Endothelial cell of hepatic sinusoid (primary cell): Measurements from ENCODE around the gene ZNF831.

Experiments used
- in situ Hi-C: cut with HindIII; loops from 2 replicates; pipeline ENCODE4 v1.10.0; 2017; ENCODE audit warnings: low sequenced_read_pairs

The ZNF831 gene

GRCh38 chr20:59207235-59207634 lies 43.6 kb downstream of the ZNF831 start:
- in situ Hi-C loops, result no loop called here

DNA sequence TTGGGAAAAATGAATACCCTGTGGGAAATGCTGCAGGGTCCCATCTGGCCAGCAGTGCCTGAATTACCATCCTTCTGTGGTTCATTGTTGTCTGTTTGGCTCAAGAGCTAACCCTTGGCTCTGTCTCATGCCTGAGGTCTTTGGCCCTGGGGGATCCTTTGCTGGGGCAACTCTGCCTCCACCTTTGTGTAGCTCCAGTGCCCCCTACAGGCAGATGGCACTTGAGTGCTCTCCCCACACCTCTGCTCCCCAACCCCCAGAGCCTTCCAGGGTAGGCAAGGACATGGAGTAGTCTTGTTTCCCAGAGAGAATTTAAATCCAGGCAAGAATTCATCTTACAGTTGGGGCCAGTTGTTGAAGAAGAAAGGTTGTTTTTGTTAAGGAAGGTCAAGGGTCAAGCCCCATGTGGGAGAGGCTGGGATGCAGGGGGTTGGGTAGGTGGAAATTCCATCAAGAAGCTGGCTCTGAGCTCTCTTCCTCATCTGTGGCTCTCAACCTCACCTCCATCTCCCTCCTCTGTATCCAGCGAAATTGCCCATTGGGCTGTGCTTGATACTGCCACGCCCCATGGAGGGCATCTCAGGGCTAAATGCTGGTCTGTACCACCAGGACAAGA lies 44.2 kb downstream of the ZNF831 start:
- in situ Hi-C loops, result no loop called here

DNA sequence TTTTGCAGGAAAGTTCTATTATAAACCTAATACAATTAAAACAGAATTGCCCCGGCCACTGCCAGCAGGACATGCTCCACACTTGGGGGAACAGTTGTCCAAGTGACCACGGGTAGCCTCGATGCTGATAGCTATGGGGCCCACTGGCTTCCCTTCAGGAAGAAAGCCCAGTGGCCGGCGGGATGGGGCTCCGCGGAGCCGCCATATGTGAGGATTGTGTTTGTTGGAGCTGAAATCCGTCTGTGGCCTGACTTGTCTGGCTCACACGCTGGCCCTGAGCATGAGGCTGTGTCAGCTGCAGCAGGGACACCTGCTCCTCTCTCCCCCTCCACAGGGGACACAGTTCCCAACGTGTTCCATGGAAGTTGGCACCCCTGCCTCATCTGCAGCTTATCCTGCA lies 46.6 kb downstream of the ZNF831 start:
- in situ Hi-C loops, result loop anchor here (5.0 to 10.0 kb wide), 2 partner anchors 37 to 345 kb away; no protein-coding TSS in a partner anchor

DNA sequence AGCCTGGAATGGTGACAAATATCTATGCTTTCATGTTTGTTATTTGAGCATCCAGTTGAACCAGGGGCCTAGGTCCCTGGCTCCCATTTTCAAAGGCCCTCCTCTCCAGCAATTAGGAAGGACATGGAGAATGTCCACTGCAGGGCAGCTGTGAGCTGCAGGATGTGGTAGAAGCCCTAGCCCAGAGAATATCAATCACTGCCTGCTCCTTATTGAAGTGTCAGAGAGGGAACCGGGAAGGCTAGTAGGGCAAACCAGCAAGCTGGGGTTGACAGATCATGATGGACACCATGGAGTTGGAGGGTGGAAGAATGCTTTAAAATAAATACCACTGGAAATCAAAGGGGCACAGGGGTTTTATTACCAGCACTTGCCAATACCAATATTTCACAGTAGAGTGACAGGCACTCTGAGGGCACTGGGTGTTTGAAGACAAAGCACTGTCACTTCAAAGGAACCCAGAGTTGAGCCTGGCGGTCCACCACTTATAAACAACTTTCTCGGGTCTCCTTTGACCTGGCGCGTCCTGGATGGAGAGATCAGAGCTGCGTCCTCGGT lies 47.7 kb downstream of the ZNF831 start:
- in situ Hi-C loops, result loop anchor here (5.0 to 10.0 kb wide), 2 partner anchors 36 to 346 kb away; no protein-coding TSS in a partner anchor

- in situ Hi-C loops, result loop anchor here (5.0 to 10.0 kb wide), 2 partner anchors 33 to 349 kb away; no protein-coding TSS in a partner anchor
These were observed 50.5 kb downstream of the ZNF831 start for GRCh38 chr20:59214073-59214472.

DNA sequence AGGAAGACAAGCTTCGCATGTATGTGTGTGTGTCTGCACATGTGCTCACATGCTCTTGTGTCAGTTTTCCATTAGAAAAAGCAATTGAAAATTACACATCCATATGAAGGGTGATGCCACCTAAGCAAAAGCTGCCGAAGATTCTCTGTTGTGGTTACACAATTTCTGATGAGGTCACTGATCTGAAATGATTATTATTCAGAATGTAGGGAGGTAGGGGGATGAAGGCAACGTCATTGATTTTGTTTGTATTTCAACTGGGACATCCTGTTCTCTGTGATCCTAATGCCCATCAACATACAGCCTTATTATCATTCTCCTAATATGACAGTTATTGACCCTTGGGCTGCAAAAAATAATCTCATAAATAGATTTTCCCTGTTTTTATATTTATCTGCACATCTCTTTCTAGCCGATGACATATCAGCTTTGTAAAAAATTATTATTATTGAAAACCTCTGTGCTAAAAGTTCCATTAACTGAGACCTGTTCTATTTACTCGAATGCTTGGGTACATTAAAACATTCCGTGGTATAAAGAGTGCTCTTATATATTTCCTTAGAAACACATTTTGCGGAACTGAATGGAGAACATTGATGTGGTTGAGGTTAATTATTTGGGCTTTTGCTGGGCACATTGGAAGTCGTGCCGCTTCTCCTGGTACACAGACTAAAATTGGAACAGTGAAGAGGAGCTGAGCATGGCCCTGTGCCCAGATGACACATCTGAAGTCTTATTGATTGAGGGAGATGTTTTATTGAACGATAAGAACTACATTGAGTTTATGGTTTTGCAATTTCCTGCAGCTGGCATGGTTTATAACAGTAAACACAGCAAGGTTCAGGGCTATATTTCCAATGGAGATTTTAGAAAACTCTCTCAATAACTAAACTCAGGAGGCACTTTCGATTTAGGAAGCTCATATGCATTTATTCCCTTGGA lies 51.3 kb downstream of the ZNF831 start:
- in situ Hi-C loops, result loop anchor here (5.0 to 10.0 kb wide), 3 partner anchors 32 to 350 kb away; no protein-coding TSS in a partner anchor

DNA sequence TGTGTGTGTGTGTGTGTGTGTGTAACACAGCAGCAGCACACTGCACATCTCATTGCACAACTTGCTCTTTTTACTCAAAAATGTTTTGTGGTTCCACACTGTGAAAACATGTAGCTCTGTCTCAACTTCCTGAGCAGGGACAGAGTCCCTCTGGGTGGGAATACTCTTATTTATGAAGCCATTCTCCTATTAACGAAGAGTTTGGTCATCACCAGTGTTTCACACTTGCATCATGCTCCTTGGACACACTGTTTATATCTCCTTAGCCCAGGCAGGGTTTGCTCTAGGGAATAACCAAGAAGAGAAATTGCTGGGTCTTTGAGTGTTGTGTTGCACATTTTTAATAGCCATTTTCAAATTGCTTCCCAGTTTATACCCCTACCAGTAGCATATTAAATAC lies 53.6 kb downstream of the ZNF831 start:
- in situ Hi-C loops, result loop anchor here (5.0 to 10.0 kb wide), 2 partner anchors 50 to 352 kb away; no protein-coding TSS in a partner anchor

GRCh38 chr20:59217794-59218280 lies 54.2 kb downstream of the ZNF831 start:
- in situ Hi-C loops, result loop anchor here (5.0 to 10.0 kb wide), 2 partner anchors 51 to 353 kb away; no protein-coding TSS in a partner anchor

DNA sequence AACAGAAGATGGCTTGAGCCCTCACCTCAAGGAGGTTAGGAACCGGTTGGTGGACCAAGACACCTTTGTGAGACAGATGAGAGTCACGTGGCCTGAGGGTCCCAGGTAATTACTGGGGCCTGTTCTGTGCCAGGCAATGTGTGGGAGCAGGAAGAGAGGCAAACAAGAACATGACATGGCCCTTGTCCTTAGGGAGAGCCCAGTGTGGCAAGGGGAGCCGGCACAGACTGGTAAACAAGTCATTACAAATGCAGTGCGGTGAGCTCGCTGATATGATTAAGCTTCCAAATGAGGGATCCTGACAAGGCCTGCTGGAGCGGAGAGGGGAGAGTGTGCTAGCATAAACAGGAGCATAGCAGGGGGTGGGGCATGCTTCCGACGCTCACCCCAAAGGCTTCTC lies 55.6 kb downstream of the ZNF831 start:
- in situ Hi-C loops, result loop anchor here (5.0 to 10.0 kb wide), 2 partner anchors 52 to 354 kb away; no protein-coding TSS in a partner anchor

GRCh38 chr20:59220161-59220560 lies 56.5 kb downstream of the ZNF831 start:
- in situ Hi-C loops, result no loop called here

GRCh38 chr20:59221049-59221706 lies 57.6 kb downstream of the ZNF831 start:
- in situ Hi-C loops, result no loop called here

DNA sequence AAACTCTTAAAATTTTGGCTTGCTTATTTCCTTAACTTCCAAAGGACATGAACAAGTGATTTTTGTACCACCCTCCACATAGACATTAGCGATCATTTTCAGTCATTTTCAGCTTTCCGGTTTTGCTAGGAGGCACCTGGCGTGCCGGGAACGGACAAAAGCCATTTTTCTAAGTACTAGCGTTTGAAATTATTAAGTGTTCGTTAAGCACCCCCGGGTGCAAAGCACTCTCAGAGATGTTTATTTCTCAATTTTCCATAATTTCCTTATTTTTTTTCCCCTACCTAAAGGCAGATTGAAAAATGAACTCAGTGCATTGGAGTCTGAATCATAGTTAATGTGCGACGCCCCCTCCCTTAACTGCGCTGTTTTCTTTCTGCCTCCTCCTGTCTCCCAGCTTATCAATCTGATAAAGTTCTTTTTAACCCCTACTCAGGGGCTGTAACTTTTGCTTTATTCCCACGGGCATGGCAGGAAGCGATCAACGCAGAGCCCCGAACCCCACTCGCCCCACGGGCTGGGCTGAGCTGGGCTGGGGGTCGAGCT lies 58.2 kb downstream of the ZNF831 start:
- in situ Hi-C loops, result no loop called here

DNA sequence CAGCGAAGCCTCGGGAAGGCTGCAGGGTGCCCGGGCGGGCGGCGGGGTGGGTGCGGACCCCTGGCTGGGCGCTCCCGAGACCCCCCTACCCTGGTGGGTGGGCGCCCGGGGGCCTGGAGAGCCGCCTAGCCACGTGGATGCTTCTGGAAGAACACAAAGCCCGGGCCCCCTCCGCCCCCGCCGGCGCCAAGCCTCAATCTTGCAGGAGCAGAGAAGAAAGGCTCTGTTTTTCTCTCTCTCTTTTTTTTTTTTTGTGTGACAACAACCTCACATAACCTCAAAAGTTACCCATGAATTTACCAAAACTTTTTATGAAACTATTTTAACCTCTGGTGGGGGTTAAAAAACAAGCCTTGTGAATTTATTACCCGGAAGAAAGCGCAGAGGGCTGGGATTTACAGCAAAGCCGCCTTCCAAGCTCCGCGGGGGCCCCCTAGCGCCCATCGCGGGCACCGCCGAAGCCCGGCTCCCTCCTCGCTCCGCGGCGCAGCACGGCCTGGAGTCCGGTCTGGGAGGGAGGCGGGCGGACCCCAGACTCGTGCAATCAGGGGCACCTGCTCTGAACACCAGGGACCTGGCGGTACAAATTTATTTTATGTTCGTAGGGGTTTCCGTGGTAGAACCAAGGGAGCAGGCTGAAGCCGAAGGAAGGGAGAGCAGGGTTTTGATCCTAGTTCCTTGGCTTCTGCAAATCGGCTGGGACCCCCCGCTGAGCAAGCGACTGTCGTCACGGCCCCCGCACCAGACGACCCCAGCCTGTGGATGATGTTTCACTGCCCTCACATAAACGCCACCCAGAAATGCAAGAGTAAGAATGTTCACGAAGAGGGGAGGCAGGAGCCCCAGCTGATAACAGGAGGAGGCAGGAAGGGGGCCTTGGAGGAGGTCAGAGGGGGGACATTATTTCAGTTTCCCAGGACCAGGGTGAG lies 58.9 kb downstream of the ZNF831 start:
- in situ Hi-C loops, result no loop called here

DNA sequence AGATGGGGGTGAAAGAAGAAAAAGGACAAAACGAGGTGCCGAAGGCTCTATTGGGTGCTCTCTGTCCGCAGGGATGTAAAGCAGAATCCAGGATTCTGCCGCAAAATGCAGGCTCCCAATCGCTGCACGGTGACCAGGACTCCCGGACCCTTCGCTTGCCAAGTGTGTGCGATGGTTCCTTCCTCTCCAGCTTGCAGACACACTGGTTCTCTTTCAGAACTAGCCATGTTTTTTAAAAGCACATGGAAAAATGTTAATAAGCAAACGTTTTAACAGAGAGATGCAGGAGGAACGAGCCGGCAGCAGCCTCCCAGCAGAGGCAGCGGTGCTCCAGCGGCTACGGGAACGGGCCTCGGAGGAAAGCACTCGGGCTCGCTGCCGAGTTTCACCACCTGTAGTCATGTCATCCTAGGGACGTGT lies 59.6 kb downstream of the ZNF831 start:
- in situ Hi-C loops, result no loop called here

GRCh38 chr20:59223750-59224149 lies 60.1 kb downstream of the ZNF831 start:
- in situ Hi-C loops, result no loop called here

- in situ Hi-C loops, result no loop called here
These were observed 60.6 kb downstream of the ZNF831 start for GRCh38 chr20:59224236-59224635.

DNA sequence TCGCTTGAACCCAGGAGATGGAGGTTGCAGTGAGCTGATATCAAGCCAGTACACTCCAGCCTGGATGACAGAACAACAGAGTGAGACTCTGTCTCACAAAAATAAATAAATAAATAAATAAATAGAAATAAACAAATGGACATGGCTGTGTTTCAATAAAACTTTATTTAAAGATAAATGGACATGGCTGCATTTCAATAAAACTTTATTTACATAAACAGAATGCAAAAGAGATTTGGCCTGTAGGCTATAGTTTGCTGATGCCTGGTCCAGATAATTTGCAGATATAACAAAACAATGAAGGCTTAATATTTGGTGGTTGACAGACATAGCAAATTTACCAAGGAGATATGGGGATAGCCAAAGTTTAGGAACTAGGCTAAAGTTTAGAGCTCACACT lies 66.8 kb downstream of the ZNF831 start:
- in situ Hi-C loops, result no loop called here

DNA sequence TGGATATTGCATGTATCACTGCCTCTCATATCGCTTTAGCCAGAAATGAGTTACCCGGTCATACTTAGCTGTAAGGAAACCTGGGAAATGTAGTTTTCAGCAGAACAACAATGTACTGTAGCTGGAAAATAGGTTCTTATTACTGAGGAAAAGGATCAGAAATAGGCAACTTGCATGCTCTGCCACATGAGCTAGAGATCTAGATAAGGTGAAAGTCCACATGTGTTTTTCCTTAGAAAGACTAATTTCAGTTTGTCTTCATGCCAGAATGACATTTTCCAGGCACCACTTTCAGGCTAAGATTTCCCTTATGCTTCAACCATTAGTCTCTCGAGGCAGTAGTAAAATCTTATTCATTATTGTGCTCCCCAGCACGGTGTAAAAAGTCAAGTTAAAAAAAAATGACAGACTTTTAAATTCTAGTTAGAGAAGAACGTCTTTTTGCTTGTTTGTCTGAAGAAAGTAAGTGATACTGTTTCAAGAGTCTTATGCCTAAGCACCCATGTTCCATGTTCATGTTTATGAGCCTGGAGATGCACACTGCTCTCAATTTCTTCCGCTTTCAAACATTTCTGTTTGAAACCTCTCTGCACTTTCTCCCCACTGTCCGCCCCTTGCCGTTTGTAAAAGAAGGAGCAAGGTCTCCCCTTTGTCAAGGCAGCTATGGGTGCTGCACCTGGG lies 67.6 kb downstream of the ZNF831 start:
- in situ Hi-C loops, result no loop called here

- in situ Hi-C loops, result no loop called here
These were observed 69.0 kb downstream of the ZNF831 start for GRCh38 chr20:59232618-59233017.
